Ishikawa (cell line): ENCODE results near the gene BPIFB3.

Experiments
- CEBPB ChIP-seq: IDR thresholded peaks from 2 replicates; pipeline ENCODE4 v1.6.1; 2012
- CREB1 ChIP-seq: IDR thresholded peaks from 2 replicates; pipeline ENCODE4 v1.6.1; 2012; ENCODE audit warnings: low read depth
- EGR1 ChIP-seq: IDR thresholded peaks from 2 replicates; pipeline ENCODE4 v1.6.1; 2012
- EP300 ChIP-seq: IDR thresholded peaks from 2 replicates; pipeline ENCODE4 v1.6.1; 2012; ENCODE audit warnings: borderline replicate concordance
- FOXM1 ChIP-seq: IDR thresholded peaks from 2 replicates; pipeline ENCODE4 v1.6.1; 2012; ENCODE audit warnings: low read depth, borderline replicate concordance
- MAX ChIP-seq: IDR thresholded peaks from 2 replicates; pipeline ENCODE4 v1.6.1; 2012
- NFIC ChIP-seq: IDR thresholded peaks from 2 replicates; pipeline ENCODE4 v1.6.1; 2012
- RAD21 ChIP-seq: IDR thresholded peaks from 2 replicates; pipeline ENCODE4 v1.6.1; 2012; ENCODE audit warnings: low read depth
- REST ChIP-seq: IDR thresholded peaks from 2 replicates; pipeline ENCODE4 v1.6.1; 2012; ENCODE audit warnings: low read depth, mild to moderate bottlenecking
- TAF1 ChIP-seq: IDR thresholded peaks from 2 replicates; pipeline ENCODE4 v1.6.1; 2012; ENCODE audit warnings: low read depth, mild to moderate bottlenecking
- TCF12 ChIP-seq: IDR thresholded peaks from 2 replicates; pipeline ENCODE4 v1.6.1; 2012; ENCODE audit warnings: low read depth
- TEAD4 ChIP-seq: IDR thresholded peaks from 2 replicates; pipeline ENCODE4 v1.6.1; 2012
- USF1 ChIP-seq: IDR thresholded peaks from 2 replicates; pipeline ENCODE4 v1.6.1; 2012
- YY1 ChIP-seq: IDR thresholded peaks from 2 replicates; pipeline ENCODE4 v1.6.1; 2012; ENCODE audit warnings: low read depth
- ZBTB7A ChIP-seq: IDR thresholded peaks from 2 replicates; pipeline ENCODE4 v1.6.1; 2012; ENCODE audit warnings: low read depth

The BPIFB3 gene

GRCh38 chr20:33032555-33032954 is 21.1 kb upstream of the BPIFB3 start:
- TF ChIP-seq FOXM1: no peak
- TF ChIP-seq EGR1: no peak
- no peak for TF ChIP-seq YY1
- no peak for TF ChIP-seq RAD21
- no peak for TF ChIP-seq USF1
- TF ChIP-seq REST: no peak
- no peak for TF ChIP-seq CEBPB
- TF ChIP-seq TEAD4: no peak
- no peak for TF ChIP-seq TCF12
- TF ChIP-seq NFIC: no peak
- no peak for TF ChIP-seq MAX
- no peak for TF ChIP-seq CREB1
- no peak for TF ChIP-seq EP300
- no peak for TF ChIP-seq ZBTB7A
- no peak for TF ChIP-seq TAF1

- TF ChIP-seq YY1: no peak
- no peak for TF ChIP-seq CREB1
Measured at GRCh38 chr20:33033381-33033780, 20.3 kb upstream of the BPIFB3 start.

GRCh38 chr20:33034115-33034514 is 19.6 kb upstream of the BPIFB3 start:
- TF ChIP-seq ZBTB7A: no peak
- TF ChIP-seq CEBPB: no peak
- TF ChIP-seq TCF12: no peak
- TF ChIP-seq RAD21: no peak
- no peak for TF ChIP-seq MAX
- TF ChIP-seq TEAD4: no peak
- TF ChIP-seq USF1: no peak
- TF ChIP-seq EGR1: no peak
- no peak for TF ChIP-seq REST
- TF ChIP-seq TAF1: no peak
- TF ChIP-seq YY1: no peak
- no peak for TF ChIP-seq FOXM1
- TF ChIP-seq CREB1: no peak
- no peak for TF ChIP-seq EP300
- TF ChIP-seq NFIC: no peak

GRCh38 chr20:33034901-33035492 is 18.7 kb upstream of the BPIFB3 start:
- TF ChIP-seq REST (no peak), TEAD4 (no peak), RAD21 (no peak), YY1 (no peak), FOXM1 (no peak), ZBTB7A (no peak), TCF12 (no peak), CEBPB (no peak), NFIC (no peak), MAX (no peak), CREB1 (no peak)
